Measurements from ENCODE around the gene CYB5D1. TPM values are rescaled to one million over a fixed set of nuclear protein-coding genes. Genes with fewer than 3 reads are reported as not detected.
"Not testable (repeated sequence)": the region's sequence is repeated elsewhere in the genome, so short reads cannot be mapped to it uniquely, and the experiment has no call there.

Gene CYB5D1, protein sequence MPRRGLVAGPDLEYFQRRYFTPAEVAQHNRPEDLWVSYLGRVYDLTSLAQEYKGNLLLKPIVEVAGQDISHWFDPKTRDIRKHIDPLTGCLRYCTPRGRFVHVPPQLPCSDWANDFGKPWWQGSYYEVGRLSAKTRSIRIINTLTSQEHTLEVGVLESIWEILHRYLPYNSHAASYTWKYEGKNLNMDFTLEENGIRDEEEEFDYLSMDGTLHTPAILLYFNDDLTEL
- total RNA-seq (ENCODE audit: unreplicated experiment), result 9.2 TPM
- long read RNA-seq, partial matches to known transcripts, result 1 of 1 reads
- long read RNA-seq, other reads (novel, unspliced or antisense), result 0 of 1 reads

DNA sequence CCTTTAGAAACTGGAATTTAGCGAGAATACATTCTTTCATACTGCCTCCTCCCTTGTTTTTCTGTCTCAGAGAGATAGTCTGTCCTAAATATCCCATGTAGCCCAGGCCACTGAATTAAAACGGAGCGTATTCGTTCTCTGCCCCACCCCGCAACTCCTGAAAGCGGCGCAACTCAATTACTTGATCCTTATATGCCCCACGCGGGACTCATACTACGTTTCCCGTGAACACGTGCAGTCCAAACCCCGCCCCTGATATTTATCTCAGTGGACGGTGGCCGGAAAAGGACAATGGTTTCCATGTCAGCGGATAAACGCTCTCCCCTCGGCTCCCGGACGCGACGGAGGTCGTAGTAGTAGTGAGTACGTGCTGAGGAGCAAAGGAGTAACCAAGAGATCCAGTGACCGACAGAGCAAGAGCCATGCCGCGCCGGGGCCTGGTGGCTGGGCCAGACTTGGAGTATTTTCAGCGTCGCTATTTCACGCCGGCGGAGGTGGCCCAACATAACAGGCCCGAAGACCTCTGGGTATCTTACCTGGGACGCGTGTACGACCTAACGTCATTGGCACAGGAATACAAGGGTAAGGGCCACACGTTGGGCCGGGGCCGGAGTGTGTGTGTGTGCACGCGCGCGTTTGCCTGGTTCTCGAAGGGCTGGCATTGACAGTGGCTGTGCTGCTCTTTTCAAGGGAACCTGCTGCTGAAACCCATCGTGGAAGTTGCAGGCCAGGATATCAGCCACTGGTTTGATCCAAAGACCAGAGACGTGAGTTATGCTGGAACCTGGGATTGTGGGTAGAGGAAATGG lies at the start of gene CYB5D1:
TSS of gene CYB5D1 (plus strand) at position 291 of the 809 bp plus-strand sequence. CDS start at position 423, 132 bp downstream.
- TF ChIP-seq, protein P1, sequence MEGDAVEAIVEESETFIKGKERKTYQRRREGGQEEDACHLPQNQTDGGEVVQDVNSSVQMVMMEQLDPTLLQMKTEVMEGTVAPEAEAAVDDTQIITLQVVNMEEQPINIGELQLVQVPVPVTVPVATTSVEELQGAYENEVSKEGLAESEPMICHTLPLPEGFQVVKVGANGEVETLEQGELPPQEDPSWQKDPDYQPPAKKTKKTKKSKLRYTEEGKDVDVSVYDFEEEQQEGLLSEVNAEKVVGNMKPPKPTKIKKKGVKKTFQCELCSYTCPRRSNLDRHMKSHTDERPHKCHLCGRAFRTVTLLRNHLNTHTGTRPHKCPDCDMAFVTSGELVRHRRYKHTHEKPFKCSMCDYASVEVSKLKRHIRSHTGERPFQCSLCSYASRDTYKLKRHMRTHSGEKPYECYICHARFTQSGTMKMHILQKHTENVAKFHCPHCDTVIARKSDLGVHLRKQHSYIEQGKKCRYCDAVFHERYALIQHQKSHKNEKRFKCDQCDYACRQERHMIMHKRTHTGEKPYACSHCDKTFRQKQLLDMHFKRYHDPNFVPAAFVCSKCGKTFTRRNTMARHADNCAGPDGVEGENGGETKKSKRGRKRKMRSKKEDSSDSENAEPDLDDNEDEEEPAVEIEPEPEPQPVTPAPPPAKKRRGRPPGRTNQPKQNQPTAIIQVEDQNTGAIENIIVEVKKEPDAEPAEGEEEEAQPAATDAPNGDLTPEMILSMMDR (IDR thresholded peaks at IDR 0.05; ENCODE audit: partially characterized antibody, unreplicated experiment), result no peak
- peak; percentile 83 for DNase-seq
- Mint-ChIP-seq H3K4me1 (ENCODE audit: low read depth, unreplicated experiment) (peaks cover 16% of the 10 kb centered on the region), H3K27me3 (ENCODE audit: unreplicated experiment) (peaks cover 14% of the 10 kb centered on the region), H3K27ac (ENCODE audit: unreplicated experiment) (no peak within 1 kb of the TSS), H3K4me3 (ENCODE audit: unreplicated experiment) (no peak within 1 kb of the TSS), H3K36me3 (ENCODE audit: unreplicated experiment) (no peaks in the 10 kb centered on the region), H3K9me3 (ENCODE audit: unreplicated experiment) (peaks cover 9% of the 10 kb centered on the region)

DNA sequence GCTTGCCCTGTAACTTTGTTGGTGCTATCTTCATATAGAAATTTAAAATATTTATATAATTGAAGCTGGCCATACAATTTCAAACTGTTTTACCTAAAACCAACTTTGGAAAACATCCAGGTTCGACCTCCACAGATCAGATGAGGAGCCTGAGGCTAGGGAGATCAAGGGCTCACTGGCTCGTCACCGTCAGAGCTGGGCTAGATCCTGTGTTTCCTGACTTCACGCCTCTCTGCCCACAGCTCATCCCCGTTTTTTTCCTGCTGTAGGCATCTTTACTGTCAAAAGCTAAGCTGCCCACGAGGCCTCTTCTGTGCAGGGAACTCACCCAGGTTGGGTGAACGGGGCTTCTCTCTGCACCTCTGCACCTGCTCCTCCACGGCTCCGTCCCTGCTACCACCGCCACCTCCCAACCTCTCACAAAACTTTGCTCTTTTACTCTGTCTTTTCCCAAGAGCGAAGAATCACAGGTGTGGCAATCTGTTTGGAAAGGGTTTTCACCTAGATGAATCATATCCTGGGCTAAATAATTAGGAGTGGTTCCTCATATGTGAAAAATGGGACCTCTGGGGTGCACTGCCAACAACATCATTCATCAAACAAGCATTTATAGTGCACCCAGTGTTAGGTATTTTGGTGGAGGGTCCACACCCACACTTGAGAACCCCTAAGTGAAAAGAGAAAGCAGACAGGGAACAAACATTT lies 48.6 kb upstream of the CYB5D1 start:
- TF ChIP-seq, protein P1 (IDR thresholded peaks at IDR 0.05; ENCODE audit: partially characterized antibody, unreplicated experiment), result no peak
- no peak overlapping the region for H3K27ac Mint-ChIP-seq (ENCODE audit: unreplicated experiment)
- H3K4me3 Mint-ChIP-seq (ENCODE audit: unreplicated experiment), result no peak overlapping the region
- H3K36me3 Mint-ChIP-seq (ENCODE audit: unreplicated experiment), result no peaks in the 10 kb centered on the region
- H3K9me3 Mint-ChIP-seq (ENCODE audit: unreplicated experiment), result peaks cover 3% of the 10 kb centered on the region
- H3K4me1 Mint-ChIP-seq (ENCODE audit: low read depth, unreplicated experiment), result no peaks in the 10 kb centered on the region
- DNase-seq, result no peak
- H3K27me3 Mint-ChIP-seq (ENCODE audit: unreplicated experiment), result no peaks in the 10 kb centered on the region

DNA sequence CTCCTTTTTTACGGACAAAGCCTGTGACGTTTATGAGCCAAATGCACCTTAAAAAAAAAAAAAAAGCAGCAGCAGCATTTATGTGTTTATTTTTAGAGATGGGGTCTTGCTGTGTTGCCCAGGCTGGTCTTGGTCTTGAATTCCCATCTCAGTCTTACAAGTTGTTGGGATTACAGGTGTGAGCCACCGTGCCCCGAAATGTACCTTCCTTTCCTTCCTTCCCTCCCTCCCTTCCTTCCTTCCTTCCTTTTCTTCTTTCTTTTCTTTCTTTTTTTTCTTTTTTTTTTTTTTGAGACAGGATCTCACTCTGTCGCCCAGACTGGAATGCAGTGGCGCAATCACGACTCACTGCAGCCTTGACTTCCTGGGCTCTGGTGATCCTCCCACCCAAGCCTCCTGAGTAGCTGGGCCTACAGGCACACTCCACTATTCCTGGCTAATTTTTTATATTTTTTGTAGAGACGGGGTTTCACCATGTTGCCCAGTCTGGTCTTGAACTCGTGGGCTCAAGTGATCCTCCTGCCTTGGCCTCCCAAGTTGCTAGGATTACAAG lies 47.9 kb upstream of the CYB5D1 start:
- not testable (repeated sequence) for H3K27me3 Mint-ChIP-seq (ENCODE audit: unreplicated experiment); H3K27ac Mint-ChIP-seq (ENCODE audit: unreplicated experiment); DNase-seq; H3K9me3 Mint-ChIP-seq (ENCODE audit: unreplicated experiment); H3K4me3 Mint-ChIP-seq (ENCODE audit: unreplicated experiment); H3K4me1 Mint-ChIP-seq (ENCODE audit: low read depth, unreplicated experiment); H3K36me3 Mint-ChIP-seq (ENCODE audit: unreplicated experiment)

DNA sequence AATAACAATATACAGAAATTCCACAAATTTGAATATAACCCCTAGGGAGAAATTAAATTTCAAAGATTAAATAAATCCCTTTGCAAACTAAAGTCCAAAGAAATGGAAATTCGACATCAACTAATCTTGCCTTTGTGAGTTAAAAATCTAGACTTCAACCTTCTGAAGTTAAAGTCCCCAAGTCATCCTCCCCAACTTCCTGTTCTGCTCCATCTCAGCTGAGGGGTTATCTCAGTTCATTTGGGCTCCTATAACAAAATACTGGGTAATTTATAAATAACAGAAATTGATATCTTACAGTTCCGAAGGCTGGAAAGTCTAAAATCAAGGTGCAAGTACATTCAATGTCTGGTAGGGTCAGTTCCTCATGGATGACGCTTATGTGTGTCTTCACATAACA lies 46.6 kb upstream of the CYB5D1 start:
- Mint-ChIP-seq H3K27ac (ENCODE audit: unreplicated experiment) (no peak overlapping the region), H3K4me1 (ENCODE audit: low read depth, unreplicated experiment) (no peaks in the 10 kb centered on the region), H3K27me3 (ENCODE audit: unreplicated experiment) (no peaks in the 10 kb centered on the region), H3K9me3 (ENCODE audit: unreplicated experiment) (peaks cover 3% of the 10 kb centered on the region), H3K4me3 (ENCODE audit: unreplicated experiment) (no peak overlapping the region), H3K36me3 (ENCODE audit: unreplicated experiment) (no peaks in the 10 kb centered on the region)
- no peak for DNase-seq
- TF ChIP-seq, protein P1 (IDR thresholded peaks at IDR 0.05; ENCODE audit: partially characterized antibody, unreplicated experiment), result no peak

DNA sequence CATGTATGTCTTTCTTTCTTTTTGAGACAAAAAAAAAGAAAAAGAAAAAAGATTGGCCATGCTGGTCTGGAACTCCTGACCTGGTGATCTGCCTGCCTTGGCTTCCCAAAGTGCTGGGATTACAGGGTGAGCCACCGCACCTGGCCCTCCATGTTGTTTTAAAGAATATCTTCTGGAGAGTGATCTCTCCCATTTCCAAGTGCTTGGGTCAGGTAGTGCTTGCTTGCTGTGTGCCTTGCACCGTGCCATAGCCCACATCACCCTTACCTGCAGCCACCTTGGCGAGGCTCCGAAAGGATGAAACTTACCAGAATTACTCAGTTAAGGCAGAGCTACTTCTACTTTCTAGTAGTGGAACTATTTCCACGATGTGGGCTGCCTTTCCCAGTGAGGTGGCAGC lies 42.8 kb upstream of the CYB5D1 start:
- H3K27me3 Mint-ChIP-seq (ENCODE audit: unreplicated experiment), result peaks cover under 1% of the 10 kb centered on the region
- no peaks in the 10 kb centered on the region for H3K4me1 Mint-ChIP-seq (ENCODE audit: low read depth, unreplicated experiment)
- TF ChIP-seq, protein P1 (IDR thresholded peaks at IDR 0.05; ENCODE audit: partially characterized antibody, unreplicated experiment), result no peak
- no peaks in the 10 kb centered on the region for H3K9me3 Mint-ChIP-seq (ENCODE audit: unreplicated experiment)
- no peak overlapping the region for H3K27ac Mint-ChIP-seq (ENCODE audit: unreplicated experiment)
- H3K36me3 Mint-ChIP-seq (ENCODE audit: unreplicated experiment), result no peaks in the 10 kb centered on the region
- DNase-seq, result no peak
- no peak overlapping the region for H3K4me3 Mint-ChIP-seq (ENCODE audit: unreplicated experiment)

All from glutamatergic neuron (in vitro differentiated cells).